Activated T-cell treated with anti-CD3 and anti-CD28 coated beads, Interleukin-2, amount 50 U/mL, for 24 hours (primary cell): Measurements from ENCODE around the gene RTP1.
"Not testable (repeated sequence)": the region's sequence is repeated elsewhere in the genome, so short reads cannot be mapped to it uniquely, and the experiment has no call there.

Source experiments
- DNase-seq: peaks from one replicate; pipeline ENCODE4 v3.0.0-alpha.2; 2020
- H3K27ac Mint-ChIP-seq: 2 replicates; pipeline ENCODE4 v1.8.0; 2020; ENCODE audit warnings: mild to moderate bottlenecking, mixed read lengths
- H3K27me3 Mint-ChIP-seq: 2 replicates; pipeline ENCODE4 v1.8.0; 2020; ENCODE audit warnings: mixed read lengths
- H3K36me3 Mint-ChIP-seq: 2 replicates; pipeline ENCODE4 v1.8.0; 2020; ENCODE audit warnings: low read depth, mixed read lengths
- H3K4me1 Mint-ChIP-seq: 2 replicates; pipeline ENCODE4 v1.8.0; 2020; ENCODE audit warnings: low read depth, mixed read lengths
- H3K4me3 Mint-ChIP-seq: 2 replicates; pipeline ENCODE4 v1.8.0; 2020; ENCODE audit warnings: mild to moderate bottlenecking, moderate library complexity, mixed read lengths
- H3K9me3 Mint-ChIP-seq: 2 replicates; pipeline ENCODE4 v1.8.0; 2020; ENCODE audit warnings: mixed read lengths

The RTP1 gene

GRCh38 chr3:187210545-187211327 is 13.4 kb downstream of the RTP1 start:
- no peak overlapping the region for H3K27ac Mint-ChIP-seq
- no peaks in the 10 kb centered on the region for H3K9me3 Mint-ChIP-seq
- no peaks in the 10 kb centered on the region for H3K36me3 Mint-ChIP-seq
- no peak overlapping the region for H3K4me3 Mint-ChIP-seq
- no peaks in the 10 kb centered on the region for H3K4me1 Mint-ChIP-seq
- peaks cover 3% of the 10 kb centered on the region for H3K27me3 Mint-ChIP-seq
- no peak for DNase-seq

DNA sequence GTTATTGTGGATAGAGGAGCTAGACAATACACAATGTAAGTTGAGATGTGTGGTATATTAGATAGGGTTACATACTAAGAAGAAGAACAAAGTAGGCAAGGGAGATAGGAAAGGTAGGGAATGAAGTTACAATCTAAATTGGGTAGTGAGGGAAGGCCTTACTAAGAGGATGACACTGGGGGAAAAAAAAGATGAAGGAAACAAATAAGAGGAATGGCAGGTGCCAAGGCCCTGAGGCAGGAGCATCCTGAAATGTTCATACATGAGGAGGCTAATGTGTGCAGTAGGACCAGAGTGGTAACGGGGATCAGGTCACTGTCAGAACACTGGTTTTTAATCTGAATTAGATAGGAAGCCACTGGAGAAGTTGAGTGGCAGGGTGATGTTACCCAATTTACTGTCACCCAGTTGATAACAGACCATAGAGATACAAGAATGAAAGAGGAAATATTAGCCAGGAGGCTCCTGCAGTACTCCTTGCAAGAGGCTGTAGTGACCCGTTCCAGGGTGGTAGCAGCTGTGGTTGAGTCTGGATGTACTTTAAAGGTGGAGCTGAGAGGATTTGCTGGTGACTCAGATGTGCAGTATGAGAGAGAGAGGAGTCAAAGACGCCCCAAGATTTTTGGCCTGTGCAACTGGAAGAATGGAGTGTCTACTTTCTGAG is 14.4 kb downstream of the RTP1 start:
- H3K27ac Mint-ChIP-seq: no peak overlapping the region
- H3K4me3 Mint-ChIP-seq: no peak overlapping the region

GRCh38 chr3:187212196-187212545 is 14.9 kb downstream of the RTP1 start:
- Mint-ChIP-seq H3K9me3 (no peaks in the 10 kb centered on the region), H3K27ac (no peak overlapping the region), H3K27me3 (no peaks in the 10 kb centered on the region), H3K36me3 (no peaks in the 10 kb centered on the region), H3K4me3 (no peak overlapping the region), H3K4me1 (no peaks in the 10 kb centered on the region)
- no peak for DNase-seq

More for the DNA sequence above, 14.4 kb downstream of the RTP1 start:
- H3K36me3 Mint-ChIP-seq: no peaks in the 10 kb centered on the region
- no peaks in the 10 kb centered on the region for H3K4me1 Mint-ChIP-seq
- DNase-seq: no peak
- H3K9me3 Mint-ChIP-seq: no peaks in the 10 kb centered on the region
- H3K27me3 Mint-ChIP-seq: no peaks in the 10 kb centered on the region

DNA sequence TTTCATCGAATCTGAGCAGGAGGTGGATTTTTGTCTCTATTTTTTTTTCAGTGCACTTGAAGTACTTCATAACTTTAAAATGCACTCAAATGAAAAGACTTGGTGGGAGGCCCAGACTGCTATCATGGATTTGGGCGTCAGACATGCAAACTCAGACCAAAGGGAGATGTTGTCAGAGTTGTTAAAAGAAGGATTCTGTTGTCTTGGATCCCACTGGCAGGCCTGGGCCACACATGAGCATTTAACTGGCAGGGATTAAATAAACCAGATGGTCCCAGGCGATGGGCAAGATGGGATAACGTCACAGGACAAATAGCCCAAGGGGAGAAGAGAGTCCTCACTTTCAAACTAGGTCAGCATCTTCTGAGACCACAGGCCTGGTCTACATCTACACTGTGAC is 15.4 kb downstream of the RTP1 start:
- H3K36me3 Mint-ChIP-seq: no peaks in the 10 kb centered on the region
- no peak for DNase-seq
- H3K27ac Mint-ChIP-seq: no peak overlapping the region
- no peak overlapping the region for H3K4me3 Mint-ChIP-seq
- H3K9me3 Mint-ChIP-seq: no peaks in the 10 kb centered on the region
- H3K4me1 Mint-ChIP-seq: no peaks in the 10 kb centered on the region
- no peaks in the 10 kb centered on the region for H3K27me3 Mint-ChIP-seq

DNA sequence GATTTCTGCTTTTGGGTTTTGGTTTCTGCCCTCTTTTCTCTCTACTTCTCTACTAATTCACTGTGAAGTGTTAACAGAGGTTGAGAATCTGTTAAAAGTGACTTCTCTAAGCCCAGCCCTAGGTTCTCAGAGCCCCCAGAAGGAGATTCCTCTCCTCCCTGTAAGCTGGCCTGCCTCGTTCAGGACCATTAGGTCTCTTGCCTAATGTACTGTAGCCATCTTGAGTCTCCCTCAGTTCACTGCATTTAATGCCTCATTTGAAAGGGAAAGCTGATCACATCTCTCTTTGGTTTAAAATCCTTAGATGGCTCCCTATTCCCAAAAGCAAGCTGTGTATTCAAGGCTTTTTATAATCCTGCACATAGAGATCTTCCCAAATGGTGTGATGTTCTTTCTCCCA is 16.3 kb downstream of the RTP1 start:
- Mint-ChIP-seq H3K27me3 (no peaks in the 10 kb centered on the region), H3K4me3 (no peak overlapping the region), H3K36me3 (no peaks in the 10 kb centered on the region), H3K27ac (no peak overlapping the region), H3K9me3 (no peaks in the 10 kb centered on the region), H3K4me1 (no peaks in the 10 kb centered on the region)
- DNase-seq: no peak

GRCh38 chr3:187215460-187215859 is 18.2 kb downstream of the RTP1 start:
- Mint-ChIP-seq H3K36me3 (no peaks in the 10 kb centered on the region), H3K27ac (no peak overlapping the region), H3K4me1 (no peaks in the 10 kb centered on the region), H3K4me3 (no peak overlapping the region), H3K27me3 (no peaks in the 10 kb centered on the region), H3K9me3 (no peaks in the 10 kb centered on the region)
- DNase-seq: no peak

DNA sequence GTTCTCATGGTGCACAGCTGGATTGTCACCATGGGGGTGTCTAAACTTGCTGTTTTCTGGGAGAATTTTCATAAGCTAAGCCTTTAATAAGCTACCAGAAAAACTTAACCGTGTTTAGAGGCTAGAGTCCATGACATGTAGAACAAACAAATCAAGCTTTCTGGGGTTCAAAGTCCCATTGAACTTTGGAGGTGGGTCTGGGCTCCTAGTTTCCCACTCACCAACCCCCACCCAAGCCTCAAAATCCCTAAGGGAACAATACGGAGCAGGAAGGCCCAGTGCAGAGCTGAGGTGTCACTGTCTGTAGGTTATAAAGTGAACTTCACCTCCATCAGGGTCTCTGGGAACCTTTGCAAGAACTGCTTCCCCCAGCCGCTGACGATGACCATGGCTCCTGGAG is 25.5 kb downstream of the RTP1 start:
- Mint-ChIP-seq H3K9me3 (no peaks in the 10 kb centered on the region), H3K36me3 (no peaks in the 10 kb centered on the region), H3K4me1 (no peaks in the 10 kb centered on the region), H3K27me3 (peaks cover 7% of the 10 kb centered on the region), H3K27ac (no peak overlapping the region), H3K4me3 (no peak overlapping the region)
- no peak for DNase-seq

- H3K9me3 Mint-ChIP-seq: no peaks in the 10 kb centered on the region
- no peak for DNase-seq
- no peaks in the 10 kb centered on the region for H3K36me3 Mint-ChIP-seq
- no peak overlapping the region for H3K27ac Mint-ChIP-seq
- H3K27me3 Mint-ChIP-seq: peaks cover 12% of the 10 kb centered on the region
- no peak overlapping the region for H3K4me3 Mint-ChIP-seq
- no peaks in the 10 kb centered on the region for H3K4me1 Mint-ChIP-seq
Observed at GRCh38 chr3:187223799-187224198, 26.5 kb downstream of the RTP1 start.

- no peaks in the 10 kb centered on the region for H3K36me3 Mint-ChIP-seq
- H3K27ac Mint-ChIP-seq: no peak overlapping the region
- H3K4me1 Mint-ChIP-seq: no peaks in the 10 kb centered on the region
- H3K27me3 Mint-ChIP-seq: peaks cover 20% of the 10 kb centered on the region
- H3K9me3 Mint-ChIP-seq: no peaks in the 10 kb centered on the region
- H3K4me3 Mint-ChIP-seq: no peak overlapping the region
- no peak for DNase-seq
Observed at GRCh38 chr3:187227658-187228258, 30.5 kb downstream of the RTP1 start.

GRCh38 chr3:187228740-187229139 is 31.5 kb downstream of the RTP1 start:
- Mint-ChIP-seq H3K9me3 (no peaks in the 10 kb centered on the region), H3K4me1 (no peaks in the 10 kb centered on the region), H3K4me3 (no peak overlapping the region), H3K27ac (no peak overlapping the region), H3K36me3 (no peaks in the 10 kb centered on the region), H3K27me3 (peaks cover 20% of the 10 kb centered on the region)
- no peak for DNase-seq

DNA sequence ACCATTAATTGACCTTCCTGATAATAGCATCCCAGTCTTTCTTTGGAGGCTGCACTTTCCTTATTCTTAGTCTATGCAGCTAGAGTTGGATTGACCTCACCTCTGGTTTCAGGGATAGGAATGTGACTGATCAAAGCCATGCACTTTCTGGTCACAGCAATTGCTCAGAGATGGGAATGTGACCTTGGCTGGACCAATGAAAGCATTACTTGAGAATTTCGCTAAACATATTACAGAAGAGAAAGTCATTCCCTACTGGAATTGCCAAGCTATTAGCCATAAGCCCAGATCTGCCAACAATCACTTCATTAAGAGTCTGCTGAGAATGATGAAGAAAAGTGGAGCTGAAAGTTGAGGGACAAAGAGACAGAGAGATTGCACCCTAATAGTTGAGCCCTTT is 32.7 kb downstream of the RTP1 start:
- H3K9me3 Mint-ChIP-seq: no peaks in the 10 kb centered on the region
- no peak for DNase-seq
- H3K27me3 Mint-ChIP-seq: peaks cover 20% of the 10 kb centered on the region
- H3K27ac Mint-ChIP-seq: no peak overlapping the region
- no peaks in the 10 kb centered on the region for H3K4me1 Mint-ChIP-seq
- H3K4me3 Mint-ChIP-seq: no peak overlapping the region
- no peaks in the 10 kb centered on the region for H3K36me3 Mint-ChIP-seq

- no peaks in the 10 kb centered on the region for H3K36me3 Mint-ChIP-seq
- H3K9me3 Mint-ChIP-seq: peaks cover 4% of the 10 kb centered on the region
- DNase-seq: no peak
- no peak overlapping the region for H3K27ac Mint-ChIP-seq
- no peaks in the 10 kb centered on the region for H3K27me3 Mint-ChIP-seq
- no peaks in the 10 kb centered on the region for H3K4me1 Mint-ChIP-seq
- H3K4me3 Mint-ChIP-seq: no peak overlapping the region
Observed at GRCh38 chr3:187236962-187237361, 39.7 kb downstream of the RTP1 start.

DNA sequence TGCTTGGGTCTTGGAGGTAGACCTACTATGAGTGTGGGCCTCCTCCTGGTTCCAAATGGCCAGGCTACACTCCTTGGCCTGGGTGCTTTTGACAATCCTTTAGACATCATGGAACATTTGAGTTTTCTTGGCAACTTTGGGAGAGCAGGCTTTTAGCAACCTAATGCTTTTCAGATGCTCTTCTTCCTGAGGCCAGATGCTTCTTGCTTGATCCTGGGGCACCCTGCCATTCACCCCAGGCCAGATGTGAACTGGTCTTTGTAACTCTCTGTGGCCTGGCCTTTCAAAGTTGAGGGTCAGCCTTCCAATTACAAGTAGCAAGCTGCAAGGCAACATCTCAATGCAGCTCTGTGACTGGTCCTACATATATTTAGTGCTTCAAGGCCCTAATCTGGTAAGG is 40.5 kb downstream of the RTP1 start:
- no peak overlapping the region for H3K27ac Mint-ChIP-seq
- no peaks in the 10 kb centered on the region for H3K4me1 Mint-ChIP-seq
- no peak overlapping the region for H3K4me3 Mint-ChIP-seq
- no peaks in the 10 kb centered on the region for H3K36me3 Mint-ChIP-seq
- peaks cover 4% of the 10 kb centered on the region for H3K9me3 Mint-ChIP-seq
- H3K27me3 Mint-ChIP-seq: no peaks in the 10 kb centered on the region
- no peak for DNase-seq

DNA sequence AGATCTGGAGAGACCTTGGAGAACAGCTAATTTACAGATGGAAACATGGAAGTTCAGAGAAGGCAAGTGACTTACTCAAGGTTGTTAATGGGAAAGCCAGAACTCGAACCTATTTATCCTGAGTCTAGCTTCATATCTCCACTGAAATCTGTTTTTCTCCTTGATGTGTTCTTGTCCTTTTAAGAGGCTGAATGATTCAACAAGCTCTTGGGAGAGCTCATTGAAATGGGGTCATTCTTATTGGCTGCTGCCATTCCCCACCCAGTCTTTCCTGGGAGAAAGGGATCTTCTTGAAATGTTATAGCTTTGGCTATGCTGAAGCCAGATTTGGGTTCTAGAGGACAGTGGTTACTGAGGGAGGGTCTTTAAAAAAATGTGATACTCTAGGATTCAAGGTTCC is 41.0 kb downstream of the RTP1 start:
- Mint-ChIP-seq H3K9me3 (peaks cover 4% of the 10 kb centered on the region), H3K4me3 (no peak overlapping the region)

GRCh38 chr3:187238835-187239234 is 41.5 kb downstream of the RTP1 start:
- not testable (repeated sequence) for DNase-seq, H3K4me3 Mint-ChIP-seq, H3K36me3 Mint-ChIP-seq, H3K27ac Mint-ChIP-seq, H3K9me3 Mint-ChIP-seq, H3K27me3 Mint-ChIP-seq, H3K4me1 Mint-ChIP-seq

More for the DNA sequence above, 41.0 kb downstream of the RTP1 start:
- Mint-ChIP-seq H3K36me3 (no peaks in the 10 kb centered on the region), H3K4me1 (no peaks in the 10 kb centered on the region), H3K27ac (no peak overlapping the region), H3K27me3 (no peaks in the 10 kb centered on the region)
- DNase-seq: no peak
